SK-N-SH treated with all-trans-retinoic acid at 6 μM for 48 hours (cell line): ENCODE results near the gene EDIL3.

Source experiments
- ATAC-seq: fragments of 200-7000 bp; cut with Tn5 transposase; 3 replicates; pipeline ENCODE4 v1.9.1; 2020; ENCODE audit warnings: mild to moderate bottlenecking, moderate library complexity
- BACH2 ChIP-seq: fragments of 250-450 bp; sonication (Bioruptor Pico); IDR thresholded peaks from 2 replicates; pipeline ENCODE4 v1.9.0; 2021; ENCODE audit warnings: mild to moderate bottlenecking, borderline replicate concordance
- CREB5 ChIP-seq: fragments of 250-450 bp; sonication (Bioruptor Pico); IDR thresholded peaks from 2 replicates; pipeline ENCODE4 v1.5.1; 2020; ENCODE audit warnings: low read depth, mild to moderate bottlenecking, moderate library complexity
- CSDC2 ChIP-seq: fragments of 250-450 bp; sonication (Bioruptor Pico); IDR thresholded peaks from 2 replicates; pipeline ENCODE4 v1.5.0; 2020; ENCODE audit warnings: mild to moderate bottlenecking, moderate library complexity
- CSRNP3 ChIP-seq: fragments of 250-450 bp; sonication (Bioruptor Pico); IDR thresholded peaks from 2 replicates; pipeline ENCODE4 v1.5.1; 2021; ENCODE audit warnings: mild to moderate bottlenecking, moderate library complexity
- ESRRG ChIP-seq: fragments of 250-450 bp; sonication (Bioruptor Pico); IDR thresholded peaks from 2 replicates; pipeline ENCODE4 v1.6.1; 2021; ENCODE audit warnings: mild to moderate bottlenecking
- GLIS3 ChIP-seq: fragments of 250-450 bp; sonication (Bioruptor Pico); IDR thresholded peaks from 2 replicates; pipeline ENCODE4 v1.5.0; 2020; ENCODE audit warnings: mild to moderate bottlenecking, moderate library complexity
- ISL1 ChIP-seq: fragments of 250-450 bp; sonication (Bioruptor Pico); IDR thresholded peaks from 2 replicates; pipeline ENCODE4 v2.1.2; 2022; ENCODE audit warnings: mild to moderate bottlenecking, moderate library complexity
- OSR1 ChIP-seq: fragments of 250-450 bp; sonication (Bioruptor Pico); IDR thresholded peaks from 2 replicates; pipeline ENCODE4 v1.8.0; 2022; ENCODE audit warnings: moderate library complexity, mild to moderate bottlenecking, inconsistent platforms
- PATZ1 ChIP-seq: fragments of 250-450 bp; sonication (Bioruptor Pico); IDR thresholded peaks from 2 replicates; pipeline ENCODE4 v1.8.0; 2020; ENCODE audit warnings: mild to moderate bottlenecking, moderate library complexity, borderline replicate concordance
- POU6F1 ChIP-seq: fragments of 250-450 bp; sonication (Bioruptor Pico); IDR thresholded peaks from 2 replicates; pipeline ENCODE4 v1.8.0; 2021; ENCODE audit warnings: low read depth, mild to moderate bottlenecking, moderate library complexity, borderline replicate concordance
- PPARA ChIP-seq: fragments of 250-450 bp; sonication (Bioruptor Pico); IDR thresholded peaks from 2 replicates; pipeline ENCODE4 v1.5.0; 2020; ENCODE audit warnings: mild to moderate bottlenecking, borderline replicate concordance
- RARB ChIP-seq: fragments of 250-450 bp; sonication (Bioruptor Pico); IDR thresholded peaks from 2 replicates; pipeline ENCODE4 v1.8.0; 2021; ENCODE audit warnings: mild to moderate bottlenecking, moderate library complexity
- TCF4 ChIP-seq: fragments of 250-450 bp; sonication (Bioruptor Pico); IDR thresholded peaks from 2 replicates; pipeline ENCODE4 v1.8.0; 2021; ENCODE audit warnings: mild to moderate bottlenecking, moderate library complexity, borderline replicate concordance
- TOX ChIP-seq: fragments of 250-450 bp; sonication (Bioruptor Pico); IDR thresholded peaks from 2 replicates; pipeline ENCODE4 v1.8.0; 2021; ENCODE audit warnings: mild to moderate bottlenecking, moderate library complexity, borderline replicate concordance
- TSHZ2 ChIP-seq: fragments of 250-450 bp; sonication (Bioruptor Pico); IDR thresholded peaks from 2 replicates; pipeline ENCODE4 v1.5.0; 2020; ENCODE audit warnings: mild to moderate bottlenecking, moderate library complexity
- ZFP3 ChIP-seq: fragments of 250-450 bp; sonication (Bioruptor Pico); IDR thresholded peaks from 2 replicates; pipeline ENCODE4 v1.5.0; 2020; ENCODE audit warnings: mild to moderate bottlenecking, moderate library complexity
- ZFP30 ChIP-seq: fragments of 450-650 bp; formaldehyde crosslinking; IDR thresholded peaks from 2 replicates; pipeline ENCODE4 v1.5.0; 2022; ENCODE audit warnings: mild to moderate bottlenecking, moderate library complexity
- ZNF565 ChIP-seq: fragments of 450-650 bp; formaldehyde crosslinking; conservative IDR thresholded peaks from 2 replicates; pipeline ENCODE4 v1.5.0; 2020; ENCODE audit warnings: low read depth, mild to moderate bottlenecking, moderate library complexity
- ZNF70 ChIP-seq: fragments of 450-650 bp; formaldehyde crosslinking; IDR thresholded peaks from 2 replicates; pipeline ENCODE4 v1.5.0; 2020; ENCODE audit warnings: mild to moderate bottlenecking, moderate library complexity
- ZNF8 ChIP-seq: fragments of 450-650 bp; formaldehyde crosslinking; IDR thresholded peaks from 2 replicates; pipeline ENCODE4 v1.5.0; 2020; ENCODE audit warnings: mild to moderate bottlenecking, moderate library complexity

Gene EDIL3

GRCh38 chr5:84213212-84213611, 171.5 kb downstream of the EDIL3 start:
- no peak for ATAC-seq
- no peak for TF ChIP-seq ZNF8
- TF ChIP-seq CREB5 (CRISPR knock-in tag): no peak
- TF ChIP-seq PATZ1: no peak
- TF ChIP-seq ZNF565 (CRISPR knock-in tag): no peak
- TF ChIP-seq PPARA: no peak
- TF ChIP-seq TOX (CRISPR knock-in tag): no peak
- TF ChIP-seq TSHZ2 (CRISPR knock-in tag): no peak
- no peak for TF ChIP-seq OSR1 (CRISPR knock-in tag)
- TF ChIP-seq ISL1: no peak
- TF ChIP-seq POU6F1 (CRISPR knock-in tag): no peak
- no peak for TF ChIP-seq GLIS3 (CRISPR knock-in tag)

GRCh38 chr5:84204772-84205171, 179.9 kb downstream of the EDIL3 start:
- ATAC-seq: no peak

GRCh38 chr5:84202136-84202535, 182.5 kb downstream of the EDIL3 start:
- no peak for ATAC-seq
- TF ChIP-seq OSR1 (CRISPR knock-in tag): no peak
- no peak for TF ChIP-seq ZNF565 (CRISPR knock-in tag)

More at GRCh38 chr5:84204772-84205171, 179.9 kb downstream of the EDIL3 start:
- TF ChIP-seq TCF4 (no peak), GLIS3 (CRISPR knock-in tag) (no peak), CSRNP3 (no peak), ESRRG (CRISPR knock-in tag) (no peak), ZFP30 (no peak), BACH2 (no peak), ZNF565 (CRISPR knock-in tag) (no peak), TOX (CRISPR knock-in tag) (no peak)

- no peak for ATAC-seq
Observed at GRCh38 chr5:84197538-84197937, 187.1 kb downstream of the EDIL3 start.

GRCh38 chr5:84191281-84191680, 193.4 kb downstream of the EDIL3 start:
- TF ChIP-seq ESRRG (CRISPR knock-in tag): no peak
- no peak for TF ChIP-seq ZFP3 (CRISPR knock-in tag)
- TF ChIP-seq BACH2: no peak
- ATAC-seq: no peak; the same call in 2 of the 3 replicates

More at GRCh38 chr5:84197538-84197937, 187.1 kb downstream of the EDIL3 start:
- TF ChIP-seq RARB (CRISPR knock-in tag) (no peak), ZNF70 (CRISPR knock-in tag) (no peak), CSDC2 (CRISPR knock-in tag) (no peak), TOX (CRISPR knock-in tag) (no peak), PPARA (no peak), ZNF565 (CRISPR knock-in tag) (no peak), ESRRG (CRISPR knock-in tag) (no peak)
